Measurements from ENCODE around the gene IKZF1.

The IKZF1 gene

DNA sequence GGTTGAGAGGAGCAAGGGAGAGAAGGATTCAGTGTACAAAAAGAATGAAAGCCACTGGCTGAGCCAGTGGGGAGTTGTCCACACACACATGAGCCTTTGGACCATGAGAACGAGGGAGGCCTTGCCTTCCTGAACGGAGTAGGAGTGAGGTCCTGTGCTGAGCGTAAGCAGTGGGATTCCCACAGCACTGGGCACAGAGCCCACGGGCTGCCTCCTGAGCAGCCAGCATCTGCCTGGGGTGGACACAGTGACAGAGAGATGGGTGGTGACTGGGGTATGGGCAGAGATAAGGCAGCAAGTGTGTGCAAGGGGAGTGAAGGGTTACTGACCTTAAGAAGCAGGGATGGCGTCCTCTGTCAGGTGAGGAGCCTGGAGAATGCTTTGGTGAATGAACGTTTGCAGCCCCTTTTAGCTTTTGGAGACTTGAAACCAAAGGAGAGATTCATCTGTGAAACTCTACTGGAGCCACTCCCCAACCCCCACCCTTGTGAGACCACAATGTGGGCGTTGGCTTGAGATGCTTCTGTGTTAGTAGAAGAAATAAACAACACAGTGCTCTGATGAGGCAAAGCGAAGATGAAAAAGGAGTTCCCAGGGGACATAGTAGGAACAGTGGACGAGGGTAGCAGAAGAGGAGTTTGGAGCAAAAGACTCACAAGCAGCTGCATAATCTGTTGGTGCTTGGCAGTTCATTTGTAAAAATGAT lies 89.2 kb downstream of the IKZF1 start:
- Histone ChIP-seq H3K27ac (ENCODE audit: poor library complexity, severe bottlenecking) (no peak overlapping the region), H3K4me1 (ENCODE audit: insufficient read depth, poor library complexity, severe bottlenecking) (no peaks in the 10 kb centered on the region), H3K27me3 (ENCODE audit: insufficient read depth, poor library complexity, severe bottlenecking) (peaks cover 48% of the 10 kb centered on the region), H3K9me3 (ENCODE audit: severe bottlenecking) (no peaks in the 10 kb centered on the region), H3K36me3 (ENCODE audit: low read depth) (no peaks in the 10 kb centered on the region), H3K4me3 (ENCODE audit: severe bottlenecking) (no peak overlapping the region)
- no peak for ATAC-seq (ENCODE audit: low read depth)
- TF ChIP-seq, protein P1, sequence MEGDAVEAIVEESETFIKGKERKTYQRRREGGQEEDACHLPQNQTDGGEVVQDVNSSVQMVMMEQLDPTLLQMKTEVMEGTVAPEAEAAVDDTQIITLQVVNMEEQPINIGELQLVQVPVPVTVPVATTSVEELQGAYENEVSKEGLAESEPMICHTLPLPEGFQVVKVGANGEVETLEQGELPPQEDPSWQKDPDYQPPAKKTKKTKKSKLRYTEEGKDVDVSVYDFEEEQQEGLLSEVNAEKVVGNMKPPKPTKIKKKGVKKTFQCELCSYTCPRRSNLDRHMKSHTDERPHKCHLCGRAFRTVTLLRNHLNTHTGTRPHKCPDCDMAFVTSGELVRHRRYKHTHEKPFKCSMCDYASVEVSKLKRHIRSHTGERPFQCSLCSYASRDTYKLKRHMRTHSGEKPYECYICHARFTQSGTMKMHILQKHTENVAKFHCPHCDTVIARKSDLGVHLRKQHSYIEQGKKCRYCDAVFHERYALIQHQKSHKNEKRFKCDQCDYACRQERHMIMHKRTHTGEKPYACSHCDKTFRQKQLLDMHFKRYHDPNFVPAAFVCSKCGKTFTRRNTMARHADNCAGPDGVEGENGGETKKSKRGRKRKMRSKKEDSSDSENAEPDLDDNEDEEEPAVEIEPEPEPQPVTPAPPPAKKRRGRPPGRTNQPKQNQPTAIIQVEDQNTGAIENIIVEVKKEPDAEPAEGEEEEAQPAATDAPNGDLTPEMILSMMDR (IDR thresholded peaks at IDR 0.05; ENCODE audit: poor library complexity, severe bottlenecking) = no peak
- no peak for DNase-seq (ENCODE audit: low spot score)

DNA sequence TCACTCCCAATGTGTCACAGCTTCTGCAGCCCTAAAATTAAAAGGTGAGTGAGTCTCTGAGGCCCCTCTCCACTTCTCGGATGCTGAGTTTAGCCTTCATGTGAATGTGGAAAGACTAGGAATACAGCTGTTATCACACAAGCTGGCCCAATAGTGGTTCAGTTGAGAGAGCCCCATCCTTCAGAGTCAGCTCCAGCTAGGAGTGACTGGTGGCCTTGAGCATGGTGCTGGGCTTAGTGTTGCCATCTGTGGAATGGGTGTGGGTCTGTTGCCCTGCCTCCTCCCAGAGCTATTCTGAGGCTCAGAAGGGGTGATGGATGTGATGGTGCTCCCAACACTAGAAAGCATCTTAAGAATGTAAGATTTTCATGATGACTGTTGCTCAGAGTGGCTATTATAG lies 89.8 kb downstream of the IKZF1 start:
- no peaks in the 10 kb centered on the region for H3K4me1 ChIP-seq (ENCODE audit: insufficient read depth, poor library complexity, severe bottlenecking)
- no peak overlapping the region for H3K4me3 ChIP-seq (ENCODE audit: severe bottlenecking)
- no peak for DNase-seq (ENCODE audit: low spot score)
- TF ChIP-seq, protein P1 (IDR thresholded peaks at IDR 0.05; ENCODE audit: poor library complexity, severe bottlenecking) = no peak
- no peak overlapping the region for H3K27ac ChIP-seq (ENCODE audit: poor library complexity, severe bottlenecking)
- no peaks in the 10 kb centered on the region for H3K9me3 ChIP-seq (ENCODE audit: severe bottlenecking)
- peaks cover 51% of the 10 kb centered on the region for H3K27me3 ChIP-seq (ENCODE audit: insufficient read depth, poor library complexity, severe bottlenecking)
- no peaks in the 10 kb centered on the region for H3K36me3 ChIP-seq (ENCODE audit: low read depth)
- ATAC-seq (ENCODE audit: low read depth) = no peak

DNA sequence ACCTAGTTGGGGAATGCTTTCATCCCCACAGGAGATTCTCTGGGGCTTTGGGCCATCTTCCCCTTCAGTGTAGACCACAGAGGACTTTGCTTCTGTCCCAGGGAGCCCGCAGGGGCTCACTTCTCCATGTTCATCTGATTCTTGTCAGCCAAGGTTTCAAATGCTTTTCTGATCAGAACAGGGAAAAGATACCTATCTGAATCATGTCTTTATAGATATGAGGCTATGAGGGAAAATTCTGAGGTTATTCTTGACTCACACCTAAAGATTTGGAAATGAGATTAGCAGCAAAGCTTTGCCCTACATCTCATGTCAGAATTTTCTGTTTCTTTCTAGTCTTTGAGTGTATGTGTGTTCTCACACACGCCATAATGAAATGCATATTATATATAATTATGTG lies 92.3 kb downstream of the IKZF1 start:
- Histone ChIP-seq H3K27ac (ENCODE audit: poor library complexity, severe bottlenecking) (no peak overlapping the region), H3K4me1 (ENCODE audit: insufficient read depth, poor library complexity, severe bottlenecking) (no peaks in the 10 kb centered on the region), H3K36me3 (ENCODE audit: low read depth) (no peaks in the 10 kb centered on the region), H3K27me3 (ENCODE audit: insufficient read depth, poor library complexity, severe bottlenecking) (peaks cover 76% of the 10 kb centered on the region), H3K9me3 (ENCODE audit: severe bottlenecking) (no peaks in the 10 kb centered on the region), H3K4me3 (ENCODE audit: severe bottlenecking) (no peak overlapping the region)
- ATAC-seq (ENCODE audit: low read depth) = no peak
- TF ChIP-seq, protein P1 (IDR thresholded peaks at IDR 0.05; ENCODE audit: poor library complexity, severe bottlenecking) = no peak
- DNase-seq (ENCODE audit: low spot score) = no peak

DNA sequence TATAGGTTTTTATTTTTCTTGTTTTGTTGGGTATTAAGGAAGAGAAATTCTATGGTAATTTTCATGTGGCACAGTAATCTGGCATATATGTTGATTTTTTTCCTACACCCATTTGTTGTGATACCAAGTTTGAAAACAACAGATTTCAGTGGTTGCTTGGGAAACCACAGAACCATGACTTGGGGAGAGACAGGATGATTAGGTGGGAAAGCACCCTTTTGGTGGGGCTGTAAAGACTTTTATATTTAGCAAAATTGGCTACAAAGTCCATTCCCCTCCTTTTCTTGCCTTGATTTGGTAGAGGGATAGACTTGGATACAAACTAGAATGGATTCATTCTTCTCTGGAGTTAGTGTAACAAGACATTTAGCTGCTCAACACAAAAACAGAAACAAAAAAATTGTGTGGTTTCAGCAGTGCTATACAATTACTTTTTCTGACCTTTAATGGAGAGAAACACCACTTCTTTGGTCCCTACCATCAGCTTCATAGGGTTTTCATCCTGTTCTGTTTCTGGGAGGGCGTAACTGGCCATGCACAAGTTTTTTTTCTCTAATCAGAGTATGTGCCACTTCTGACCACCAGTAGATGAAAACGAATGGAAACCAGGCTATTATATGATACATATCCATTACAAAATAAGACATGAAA lies 92.9 kb downstream of the IKZF1 start:
- H3K36me3 ChIP-seq (ENCODE audit: low read depth) = no peaks in the 10 kb centered on the region
- no peak overlapping the region for H3K27ac ChIP-seq (ENCODE audit: poor library complexity, severe bottlenecking)
- DNase-seq (ENCODE audit: low spot score) = no peak
- no peaks in the 10 kb centered on the region for H3K9me3 ChIP-seq (ENCODE audit: severe bottlenecking)
- no peaks in the 10 kb centered on the region for H3K4me1 ChIP-seq (ENCODE audit: insufficient read depth, poor library complexity, severe bottlenecking)
- no peak for ATAC-seq (ENCODE audit: low read depth)
- H3K4me3 ChIP-seq (ENCODE audit: severe bottlenecking) = no peak overlapping the region
- H3K27me3 ChIP-seq (ENCODE audit: insufficient read depth, poor library complexity, severe bottlenecking) = peaks cover 82% of the 10 kb centered on the region
- TF ChIP-seq, protein P1 (IDR thresholded peaks at IDR 0.05; ENCODE audit: poor library complexity, severe bottlenecking) = no peak

DNA sequence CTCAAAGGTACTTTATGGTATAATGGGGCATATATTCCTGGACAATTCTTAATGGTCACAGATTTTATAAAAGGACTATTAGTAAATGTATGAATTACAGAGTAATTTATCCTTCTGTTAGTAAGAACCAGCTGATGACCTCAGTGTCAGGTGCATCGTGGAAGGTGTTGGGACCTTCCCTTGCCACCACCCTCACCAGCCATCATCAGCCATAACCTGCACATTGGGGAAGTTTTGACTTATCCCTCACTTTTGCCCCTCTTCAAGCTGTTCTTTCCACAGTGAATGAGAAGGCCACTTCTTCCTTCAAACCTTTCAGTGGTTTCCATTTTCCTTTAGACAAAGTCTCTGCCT lies 93.4 kb downstream of the IKZF1 start:
- no peak for ATAC-seq (ENCODE audit: low read depth)

More for the DNA sequence above, 93.4 kb downstream of the IKZF1 start:
- no peaks in the 10 kb centered on the region for H3K36me3 ChIP-seq (ENCODE audit: low read depth)
- H3K4me1 ChIP-seq (ENCODE audit: insufficient read depth, poor library complexity, severe bottlenecking) = no peaks in the 10 kb centered on the region
- no peak for DNase-seq (ENCODE audit: low spot score)
- no peak overlapping the region for H3K27ac ChIP-seq (ENCODE audit: poor library complexity, severe bottlenecking)
- TF ChIP-seq, protein P1 (IDR thresholded peaks at IDR 0.05; ENCODE audit: poor library complexity, severe bottlenecking) = no peak
- no peaks in the 10 kb centered on the region for H3K9me3 ChIP-seq (ENCODE audit: severe bottlenecking)
- H3K4me3 ChIP-seq (ENCODE audit: severe bottlenecking) = no peak overlapping the region
- peaks cover 87% of the 10 kb centered on the region for H3K27me3 ChIP-seq (ENCODE audit: insufficient read depth, poor library complexity, severe bottlenecking)
